HG02798 (cell line): ENCODE measurements around the gene SLC41A1.
A peak's percentile ranks its signal among the peaks of the same experiment; 100 is the strongest.
"Not testable (repeated sequence)": the region's sequence is repeated elsewhere in the genome, so short reads cannot be mapped to it uniquely, and the experiment has no call there.

Experiments used
- ATAC-seq: cut with Tn5 transposase; IDR thresholded peaks from one replicate; pipeline ENCODE4 v1.9.1; 2021; ENCODE audit warnings: mild to moderate bottlenecking; ENCODE audit not compliant: unreplicated experiment, poor library complexity

The SLC41A1 gene

GRCh38 chr1:205812878-205813754 is at the start of gene SLC41A1:
Gene SLC41A1, minus strand, starts transcription at chr1:205813198. Its CDS starts 2,757 bp downstream, at chr1:205810441.
- ATAC-seq = peak; percentile 85

DNA sequence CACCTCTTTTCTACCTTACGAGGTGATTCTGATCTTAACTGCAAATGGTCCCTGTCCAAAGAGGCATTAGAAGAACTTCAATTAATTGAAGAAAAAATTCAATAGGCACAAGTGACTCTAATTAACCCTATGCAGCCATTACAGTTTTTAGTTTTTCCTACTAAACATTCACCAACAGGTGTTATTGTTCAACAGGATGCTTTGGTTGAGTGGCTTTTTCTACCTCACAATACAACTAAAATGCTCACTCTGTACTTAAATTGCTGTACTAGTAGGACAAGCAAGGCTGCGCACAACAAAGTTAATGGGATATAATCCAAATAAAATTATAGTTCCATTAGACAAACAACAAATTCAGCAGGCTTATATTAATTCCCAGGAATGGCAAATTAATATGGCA is 48.5 kb upstream of the SLC41A1 start:
- no peak for ATAC-seq

GRCh38 chr1:205858141-205858961 is 45.4 kb upstream of the SLC41A1 start:
- no peak for ATAC-seq

- not testable (repeated sequence) for ATAC-seq
Measured at GRCh38 chr1:205857501-205857900, 44.5 kb upstream of the SLC41A1 start.

- ATAC-seq = no peak
Measured at GRCh38 chr1:205856433-205856832, 43.4 kb upstream of the SLC41A1 start.

DNA sequence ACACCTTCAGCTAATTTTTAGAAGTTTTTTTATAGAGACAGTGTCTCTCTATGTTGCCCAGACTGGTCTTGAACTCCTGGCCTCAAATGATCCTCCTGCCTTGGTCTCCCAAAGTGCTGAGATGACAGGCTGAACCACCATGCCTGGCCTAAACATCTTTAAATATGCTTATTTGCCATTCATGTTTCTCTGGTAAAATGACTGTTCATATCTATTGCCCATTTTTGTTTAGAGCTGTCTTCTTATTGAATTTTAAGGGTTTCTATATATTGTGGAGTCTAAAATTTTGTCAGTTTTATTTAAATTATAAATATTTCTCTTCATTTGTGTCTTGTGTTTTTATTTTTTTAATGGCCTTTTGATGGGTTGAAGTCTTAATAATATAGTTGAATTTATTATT is 40.0 kb upstream of the SLC41A1 start:
- ATAC-seq = no peak

DNA sequence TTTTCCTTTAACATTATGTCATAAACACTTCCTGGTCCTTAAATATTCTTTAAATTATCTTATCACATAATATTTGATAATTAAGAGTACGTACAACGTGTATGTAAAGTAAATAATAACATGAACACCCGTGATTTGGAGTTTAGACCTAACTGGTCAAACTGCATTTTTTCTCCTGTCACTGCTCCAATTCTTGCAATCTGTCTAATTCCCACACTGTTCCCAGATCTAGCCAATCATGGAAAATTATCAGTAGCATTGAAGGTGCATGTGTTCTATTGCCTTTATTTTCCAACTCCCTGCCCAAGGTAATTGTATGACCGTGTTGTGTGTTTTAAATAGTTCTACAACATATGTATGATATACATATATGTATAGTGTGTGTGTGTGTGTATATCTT is 39.0 kb upstream of the SLC41A1 start:
- no peak for ATAC-seq

GRCh38 chr1:205849619-205850355 is 36.8 kb upstream of the SLC41A1 start, which contains the start of gene PM20D1:
Gene PM20D1, minus strand, starts transcription at chr1:205850132. Its CDS starts 60 bp downstream, at chr1:205850072.
- peak; percentile 98 for ATAC-seq

GRCh38 chr1:205843036-205843859 is 30.2 kb upstream of the SLC41A1 start:
- ATAC-seq = no peak

DNA sequence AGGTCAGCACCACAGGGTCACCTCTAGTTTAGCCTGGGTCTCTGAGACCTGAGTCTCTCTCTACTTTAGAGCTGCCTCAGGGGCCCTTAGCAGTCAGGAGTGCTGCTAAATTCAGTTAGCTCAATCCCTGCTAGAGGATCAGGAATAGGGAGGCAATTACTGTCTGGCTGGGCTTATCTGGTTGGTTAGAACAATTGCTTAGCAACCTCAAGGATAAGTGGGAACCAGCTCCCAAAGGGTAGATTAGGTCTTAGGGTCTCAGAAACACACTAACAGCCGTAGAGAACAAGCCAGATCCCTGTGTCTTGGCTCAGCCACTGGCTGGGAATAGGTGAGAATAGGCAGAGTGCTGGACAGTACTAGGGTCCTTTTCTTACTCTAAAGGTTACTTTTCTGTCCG is 29.2 kb upstream of the SLC41A1 start:
- no peak for ATAC-seq

GRCh38 chr1:205840146-205840923 is 27.3 kb upstream of the SLC41A1 start:
- no peak for ATAC-seq

DNA sequence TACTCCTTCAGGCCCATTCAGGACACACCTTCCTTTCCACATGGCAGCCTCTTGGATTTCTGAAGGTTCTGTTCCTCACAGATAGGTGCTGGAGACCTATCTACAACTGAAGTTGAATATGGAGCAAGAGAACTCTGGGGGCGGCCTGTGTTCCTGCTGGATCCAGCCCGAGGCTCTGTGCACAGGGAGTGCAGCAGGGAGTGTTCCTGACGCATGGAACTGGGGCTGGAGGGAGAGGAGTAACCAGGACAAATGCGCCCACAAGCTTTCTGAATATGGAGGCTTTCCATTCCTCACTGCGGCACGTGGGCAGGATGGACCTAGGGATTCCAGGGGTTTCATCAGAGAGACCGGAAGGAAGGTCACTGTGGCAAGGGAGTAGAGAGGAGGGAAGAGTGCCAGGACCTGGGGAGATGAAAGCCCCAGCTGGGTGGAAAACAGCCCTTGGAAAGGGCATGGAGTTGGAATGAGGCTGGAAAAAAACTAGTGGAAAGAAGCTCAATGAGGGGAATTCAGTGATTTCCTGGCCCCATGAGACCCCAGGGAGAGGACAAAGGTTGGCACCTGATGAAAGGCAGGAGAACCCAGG is 24.5 kb upstream of the SLC41A1 start:
- ATAC-seq = no peak

DNA sequence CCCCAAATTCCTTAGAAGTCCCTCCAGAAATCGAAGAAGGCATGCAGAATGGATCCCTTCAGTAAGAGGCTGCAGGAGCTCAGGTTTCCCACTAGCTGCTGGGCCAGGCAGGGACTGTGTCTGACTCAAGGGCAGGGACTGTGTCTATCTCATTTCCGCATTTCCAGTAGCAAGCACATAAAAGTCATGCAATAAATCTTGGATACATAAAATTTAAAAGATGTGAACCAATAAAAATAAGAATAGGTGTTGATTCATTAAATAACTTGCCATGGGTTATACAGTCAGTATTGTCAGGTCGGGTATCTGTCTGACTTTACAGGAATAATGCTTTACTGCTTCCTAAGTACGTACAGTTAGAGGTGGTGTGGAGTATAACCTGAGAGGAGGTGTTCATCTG is 21.8 kb upstream of the SLC41A1 start:
- no peak for ATAC-seq

- no peak for ATAC-seq
Measured at GRCh38 chr1:205832326-205832751, 19.3 kb upstream of the SLC41A1 start.

DNA sequence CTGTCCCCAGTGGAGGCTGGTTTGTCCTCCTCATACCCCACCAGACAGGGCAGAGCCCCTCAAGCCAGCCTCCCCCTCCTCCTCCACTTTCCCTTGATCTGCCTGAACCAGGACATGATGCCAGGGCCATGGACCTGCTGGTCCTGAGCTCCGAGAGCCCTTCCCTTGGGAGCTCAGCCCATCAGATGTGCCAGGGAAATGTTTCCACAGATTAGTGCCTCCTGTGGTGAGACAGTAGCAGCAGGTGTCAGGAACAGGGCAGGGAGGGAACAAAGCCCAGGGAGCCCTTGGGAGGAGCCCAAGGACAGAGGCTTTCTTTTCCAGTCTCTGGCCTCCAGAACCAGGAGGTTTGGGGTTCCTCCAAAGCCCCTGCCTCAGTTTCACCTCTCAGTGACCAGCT is 14.6 kb upstream of the SLC41A1 start:
- no peak for ATAC-seq

DNA sequence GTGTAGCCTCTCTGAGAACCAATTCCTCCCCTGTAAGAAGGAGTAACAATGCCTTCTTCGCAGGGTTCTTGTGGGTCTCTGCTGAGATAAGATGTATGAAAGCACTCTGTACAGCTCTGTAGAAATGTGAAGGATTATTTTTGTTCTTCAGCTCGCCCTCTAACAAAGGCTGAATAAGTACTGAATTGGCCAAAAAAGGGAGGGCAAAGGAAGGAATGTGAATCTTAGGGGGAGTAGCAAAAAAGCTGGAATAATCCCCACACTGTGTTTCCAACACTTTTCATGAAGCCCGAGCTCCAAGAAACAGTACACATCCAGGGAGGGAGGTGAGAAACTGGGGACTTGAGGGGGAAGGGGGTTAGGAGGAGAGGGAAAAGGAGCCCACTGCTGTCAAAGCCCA is 14.0 kb upstream of the SLC41A1 start:
- no peak for ATAC-seq

DNA sequence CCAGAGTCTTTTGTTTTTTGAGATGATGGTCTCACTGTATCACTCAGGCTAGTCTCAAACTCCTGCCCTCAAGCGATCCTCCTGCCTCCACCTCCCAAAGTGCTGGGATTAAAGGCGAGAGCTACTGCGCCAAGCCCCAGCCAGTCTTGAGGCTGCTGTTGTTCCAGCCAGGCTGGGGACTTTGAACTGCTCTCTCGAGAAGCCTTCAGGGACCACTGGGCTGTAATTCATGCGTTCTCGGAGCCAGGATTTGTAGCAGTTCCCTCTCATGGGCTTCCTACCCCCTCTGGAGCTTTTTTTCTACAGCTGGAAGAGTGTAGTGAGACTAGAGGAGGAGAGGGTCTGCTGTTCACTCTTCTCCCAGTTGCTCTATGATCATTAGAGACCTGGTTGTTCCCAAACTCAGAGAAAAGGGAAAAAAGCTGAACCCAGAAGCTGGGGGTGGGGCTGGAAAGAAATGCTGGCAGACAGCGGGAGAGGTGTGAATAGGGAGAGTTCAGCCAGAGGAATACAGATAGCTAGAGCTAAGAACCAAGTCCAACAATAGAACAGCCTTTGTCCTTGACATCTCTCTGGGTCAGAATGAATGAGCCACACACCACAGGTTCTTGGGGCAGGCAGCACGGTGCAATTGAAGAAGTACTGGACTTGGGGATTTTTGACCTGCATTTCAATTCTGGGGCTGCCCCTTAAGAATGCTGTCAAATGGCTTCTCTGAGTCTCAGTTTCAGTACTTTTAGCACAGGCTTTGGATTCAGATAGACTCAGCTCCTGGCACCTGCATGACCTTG is 13.2 kb upstream of the SLC41A1 start:
- peak; percentile 54 for ATAC-seq

DNA sequence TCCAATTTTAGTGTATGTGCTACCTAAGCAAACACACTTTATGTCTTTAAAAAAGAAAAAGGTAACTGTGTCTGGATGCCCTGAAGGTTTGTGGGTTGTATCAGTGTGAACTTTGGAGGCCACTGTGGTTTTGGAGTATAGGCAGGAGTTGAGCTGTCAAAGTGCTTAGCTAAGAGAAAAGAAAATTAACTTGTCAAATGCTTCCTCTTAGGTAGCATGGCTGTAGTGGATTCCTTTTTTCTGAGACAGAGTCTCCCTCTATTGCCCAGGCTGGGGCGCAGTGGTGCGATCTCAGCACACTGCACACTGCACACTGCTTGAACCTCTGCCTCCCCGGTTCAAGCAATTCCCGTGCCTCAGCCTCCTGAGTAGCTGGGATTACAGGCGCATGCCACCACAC is 11.2 kb upstream of the SLC41A1 start:
- ATAC-seq = no peak
